ENCODE measurements around the gene SEPTIN5. TPM values are rescaled to one million over a fixed set of nuclear protein-coding genes. Genes with fewer than 3 reads are reported as not detected.

Gene SEPTIN5
- 5.0 and 82.0 TPM in 2 replicates for total RNA-seq

DNA sequence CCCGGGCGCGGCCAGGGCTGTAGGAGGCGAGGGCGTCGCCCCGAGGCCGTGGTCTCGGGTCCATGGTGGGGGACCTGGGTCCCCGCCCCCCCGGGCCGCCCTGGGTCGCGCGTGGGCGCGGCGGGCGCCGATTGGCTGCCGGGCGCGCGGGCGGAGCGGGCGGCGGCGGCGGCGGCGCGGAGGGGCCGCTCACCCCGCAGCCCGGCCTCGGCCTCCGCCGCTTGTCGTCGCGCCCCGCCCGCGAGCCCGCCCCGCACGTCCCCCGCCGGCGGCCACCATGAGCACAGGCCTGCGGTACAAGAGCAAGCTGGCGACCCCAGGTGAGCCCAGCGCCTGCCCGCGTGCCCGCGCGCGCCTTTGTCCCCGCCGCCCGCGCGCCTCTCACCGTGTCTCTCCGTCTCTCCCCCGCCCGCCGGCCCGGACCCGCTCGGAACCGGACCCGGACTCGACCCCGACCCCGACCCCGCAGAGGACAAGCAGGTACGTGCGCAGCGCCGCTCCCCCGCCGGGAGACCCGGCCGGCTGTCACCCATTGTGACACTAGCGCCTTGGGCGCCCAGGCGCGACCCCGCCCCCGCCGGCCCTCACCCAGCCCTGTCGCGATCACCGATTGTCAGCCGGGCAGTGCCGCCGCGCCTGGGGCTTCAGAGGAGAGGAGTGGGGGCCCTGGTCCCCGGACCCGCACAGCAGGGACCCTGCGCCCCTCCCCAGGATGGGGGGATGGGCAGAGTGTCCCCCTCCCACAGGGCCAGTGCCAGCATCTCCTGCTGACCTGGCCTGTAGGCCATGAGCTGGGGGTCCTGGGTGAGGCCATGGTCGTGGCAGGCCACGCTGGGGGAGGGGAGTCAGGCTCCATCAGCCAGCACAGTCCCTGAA is at the start of gene SEPTIN5:
TSS of gene SEPTIN5 (plus strand) at position 192 of the 876 bp plus-strand sequence. CDS start at position 278, 86 bp downstream.

GRCh38 chr22:19723232-19723982 is 9.1 kb downstream of the SEPTIN5 start, which contains the start of gene GP1BB:
Gene GP1BB, plus strand, starts transcription at chr22:19723539. Its CDS starts 31 bp downstream, at chr22:19723570.

GRCh38 chr22:19760058-19760950 is 46.0 kb downstream of the SEPTIN5 start, which contains the start of gene TBX1:
Gene TBX1, plus strand, starts transcription at chr22:19760778. Its CDS starts 66 bp downstream, at chr22:19760844.

Other genes with a start within 250 kb of the SEPTIN5 start
- 99.4 and 116 TPM in 2 replicates for gene UFD1, start 235.3 kb upstream of the SEPTIN5 start, total RNA-seq
- 28.6 and 29.6 TPM in 2 replicates for gene CDC45, start 234.6 kb upstream of the SEPTIN5 start, total RNA-seq
- gene CLDN5, start 190.1 kb upstream of the SEPTIN5 start, total RNA-seq, result 578 and 926 TPM in 2 replicates
- gene GP1BB, start 9.0 kb downstream of the SEPTIN5 start, total RNA-seq, result 0.65 and 3.3 TPM in 2 replicates
- gene TBX1, start 46.3 kb downstream of the SEPTIN5 start, total RNA-seq, result 0.81 and 98.6 TPM in 2 replicates
- gene GNB1L, start 140.4 kb downstream of the SEPTIN5 start, total RNA-seq, result 8.5 and 8.7 TPM in 2 replicates
- gene RTL10, start 140.4 kb downstream of the SEPTIN5 start, total RNA-seq, result 19.6 and 62.2 TPM in 2 replicates
- gene COMT, start 227.3 kb downstream of the SEPTIN5 start, total RNA-seq, result 259 and 533 TPM in 2 replicates
- 70.9 and 110 TPM in 2 replicates for gene TXNRD2, start 227.3 kb downstream of the SEPTIN5 start, total RNA-seq

Data from bladder microvascular endothelial cell (primary cell).